Fibroblast of lung (primary cell): Measurements from ENCODE around the gene STARD8.

Experiments
- EZH2 ChIP-seq: IDR thresholded peaks from 2 replicates; pipeline ENCODE4 v1.5.1; 2012; ENCODE audit warnings: low read length, control low read depth, mild to moderate bottlenecking; ENCODE audit errors: missing control alignments
- TF ChIP-seq, protein P1 (sequence below), 2 donors: IDR thresholded peaks in 1 of 2; conservative IDR thresholded peaks in 1 of 2; 1 replicate in 1 of 2; 2 replicates in 1 of 2; pipeline ENCODE4 v1.5.1; 2011 to 2012; ENCODE audit warnings: low read length in 2 of 2, control low read depth in 1 of 2, inconsistent platforms in 1 of 2, low read depth in 1 of 2, mild to moderate bottlenecking in 1 of 2

DNA sequence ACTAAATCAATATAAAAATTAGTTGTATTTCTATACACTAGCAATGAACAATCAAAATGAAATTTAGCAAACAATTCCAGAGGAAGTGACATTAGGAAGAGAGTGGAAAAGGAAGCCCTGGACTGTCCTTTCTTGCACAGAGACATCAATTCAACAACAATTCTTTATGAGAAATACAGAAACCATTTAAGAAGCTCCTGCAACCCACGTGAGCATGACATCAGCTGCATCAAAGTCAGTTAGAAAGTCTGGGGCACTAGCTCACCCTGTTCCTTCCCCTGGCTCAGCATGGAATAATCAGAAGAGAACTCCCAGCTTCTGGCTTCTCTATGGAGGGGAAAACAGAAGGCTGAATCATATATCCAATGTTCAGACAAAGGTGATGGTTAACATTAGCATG lies 48.6 kb upstream of the STARD8 start:
- TF ChIP-seq, protein P1, sequence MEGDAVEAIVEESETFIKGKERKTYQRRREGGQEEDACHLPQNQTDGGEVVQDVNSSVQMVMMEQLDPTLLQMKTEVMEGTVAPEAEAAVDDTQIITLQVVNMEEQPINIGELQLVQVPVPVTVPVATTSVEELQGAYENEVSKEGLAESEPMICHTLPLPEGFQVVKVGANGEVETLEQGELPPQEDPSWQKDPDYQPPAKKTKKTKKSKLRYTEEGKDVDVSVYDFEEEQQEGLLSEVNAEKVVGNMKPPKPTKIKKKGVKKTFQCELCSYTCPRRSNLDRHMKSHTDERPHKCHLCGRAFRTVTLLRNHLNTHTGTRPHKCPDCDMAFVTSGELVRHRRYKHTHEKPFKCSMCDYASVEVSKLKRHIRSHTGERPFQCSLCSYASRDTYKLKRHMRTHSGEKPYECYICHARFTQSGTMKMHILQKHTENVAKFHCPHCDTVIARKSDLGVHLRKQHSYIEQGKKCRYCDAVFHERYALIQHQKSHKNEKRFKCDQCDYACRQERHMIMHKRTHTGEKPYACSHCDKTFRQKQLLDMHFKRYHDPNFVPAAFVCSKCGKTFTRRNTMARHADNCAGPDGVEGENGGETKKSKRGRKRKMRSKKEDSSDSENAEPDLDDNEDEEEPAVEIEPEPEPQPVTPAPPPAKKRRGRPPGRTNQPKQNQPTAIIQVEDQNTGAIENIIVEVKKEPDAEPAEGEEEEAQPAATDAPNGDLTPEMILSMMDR (conservative IDR thresholded peaks at IDR 0.05 in 1 of 2, IDR thresholded peaks at IDR 0.05 in 1 of 2; ENCODE audit: low read depth in 1 of 2, low read length in 2 of 2) = no peak
- TF ChIP-seq EZH2 = no peak
